KMS-11 (cell line): ENCODE data around the gene PPP1R15A.
A peak's percentile ranks its signal among the peaks of the same experiment; 100 is the strongest.

Experiments used
- H2AFZ ChIP-seq: fragments of 200-600 bp; sonication (generic); 2 replicates; pipeline ENCODE4 v1.6.1; 2016; ENCODE audit warnings: antibody characterized with exemption, mixed run types, low read depth
- H3K27ac ChIP-seq: fragments of 200-600 bp; sonication (generic); 2 replicates; pipeline ENCODE4 v1.6.1; 2016; ENCODE audit warnings: mild to moderate bottlenecking, mixed run types
- H3K27me3 ChIP-seq: fragments of 200-600 bp; sonication (generic); 2 replicates; pipeline ENCODE4 v1.6.1; 2017; ENCODE audit warnings: mild to moderate bottlenecking, low read depth, mixed run types, moderate library complexity; ENCODE audit not compliant: insufficient read depth
- H3K36me3 ChIP-seq: fragments of 200-600 bp; sonication (generic); 2 replicates; pipeline ENCODE4 v1.6.1; 2017; ENCODE audit warnings: mild to moderate bottlenecking, mixed run types; ENCODE audit not compliant: insufficient read depth
- H3K4me1 ChIP-seq: fragments of 200-600 bp; sonication (generic); 2 replicates; pipeline ENCODE4 v1.6.1; 2016; ENCODE audit warnings: mild to moderate bottlenecking, low read depth, mixed run types; ENCODE audit not compliant: poor library complexity, severe bottlenecking
- H3K4me2 ChIP-seq: fragments of 200-600 bp; sonication (generic); 2 replicates; pipeline ENCODE4 v1.7.0; 2016; ENCODE audit warnings: mild to moderate bottlenecking, mixed run types
- H3K4me3 ChIP-seq: fragments of 200-600 bp; sonication (generic); IDR thresholded peaks from 2 replicates; pipeline ENCODE4 v1.6.1; 2017; ENCODE audit warnings: low read depth, low read length, mixed read lengths; ENCODE audit not compliant: insufficient read depth
- H3K79me2 ChIP-seq: fragments of 200-600 bp; sonication (generic); 2 replicates; pipeline ENCODE4 v1.6.1; 2016; ENCODE audit warnings: low read depth, mixed run types; ENCODE audit not compliant: insufficient read depth
- H3K9ac ChIP-seq: fragments of 200-600 bp; sonication (generic); 2 replicates; pipeline ENCODE4 v1.6.1; 2016; ENCODE audit warnings: mild to moderate bottlenecking, mixed run types
- H4K20me1 ChIP-seq: fragments of 200-600 bp; sonication (generic); 2 replicates; pipeline ENCODE4 v1.6.1; 2016; ENCODE audit warnings: mild to moderate bottlenecking, mixed run types; ENCODE audit not compliant: insufficient read depth
- TF ChIP-seq, protein P1 (sequence below): fragments of 200-600 bp; sonication (generic); conservative IDR thresholded peaks from 2 replicates; pipeline ENCODE4 v1.6.1; 2017; ENCODE audit warnings: low read depth, mild to moderate bottlenecking, antibody characterized with exemption, low read length, moderate library complexity, mixed read lengths

PPP1R15A gene

DNA sequence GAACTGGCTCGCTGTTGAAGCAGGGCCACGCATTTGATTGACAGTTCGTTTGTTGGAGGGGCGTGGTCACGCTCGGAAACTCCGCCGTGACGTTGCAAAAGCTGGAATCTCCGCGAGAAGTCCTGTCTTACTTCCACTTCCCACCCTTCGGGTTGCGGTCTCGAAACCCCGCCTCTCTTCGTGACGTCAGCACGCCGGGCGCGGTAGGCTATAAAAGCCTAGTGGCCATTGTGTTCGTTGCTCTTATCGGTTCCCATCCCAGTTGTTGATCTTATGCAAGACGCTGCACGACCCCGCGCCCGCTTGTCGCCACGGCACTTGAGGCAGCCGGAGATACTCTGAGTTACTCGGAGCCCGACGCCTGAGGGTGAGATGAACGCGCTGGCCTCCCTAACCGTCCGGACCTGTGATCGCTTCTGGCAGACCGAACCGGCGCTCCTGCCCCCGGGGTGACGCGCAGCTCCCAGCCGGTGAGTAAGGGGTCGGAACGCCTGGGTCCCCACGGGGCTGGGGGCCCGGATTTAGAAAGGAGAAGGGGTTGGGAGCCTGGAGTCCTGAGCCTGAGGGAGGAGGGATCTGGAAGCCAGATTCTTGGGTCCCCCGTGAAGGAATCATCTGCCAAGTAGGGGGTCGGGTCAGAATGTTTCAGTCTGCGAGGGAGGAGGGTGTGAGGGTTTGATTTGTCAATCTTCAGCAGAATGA, at the start of gene PPP1R15A:
Gene PPP1R15A, plus strand, starts transcription at position 240 of the 702 bp plus-strand sequence. CDS start 813 bp downstream, outside the sequence.
- Histone ChIP-seq H3K4me1 (peaks cover 33% of the 10 kb centered on the region), H3K9ac (peak within 1 kb of the TSS; percentile 99), H3K4me3 (peak within 1 kb of the TSS; percentile 85), H4K20me1 (no peaks in the 10 kb centered on the region), H2AFZ (peak within 1 kb of the TSS; percentile 15; the same call in 1 of the 2 replicates), H3K36me3 (no peaks in the 10 kb centered on the region), H3K27me3 (peaks cover 15% of the 10 kb centered on the region; the same call in 1 of the 2 replicates), H3K27ac (peak within 1 kb of the TSS; percentile 98), H3K79me2 (peaks cover 26% of the 10 kb centered on the region), H3K4me2 (peak within 1 kb of the TSS; percentile 80)
- TF ChIP-seq, protein P1, sequence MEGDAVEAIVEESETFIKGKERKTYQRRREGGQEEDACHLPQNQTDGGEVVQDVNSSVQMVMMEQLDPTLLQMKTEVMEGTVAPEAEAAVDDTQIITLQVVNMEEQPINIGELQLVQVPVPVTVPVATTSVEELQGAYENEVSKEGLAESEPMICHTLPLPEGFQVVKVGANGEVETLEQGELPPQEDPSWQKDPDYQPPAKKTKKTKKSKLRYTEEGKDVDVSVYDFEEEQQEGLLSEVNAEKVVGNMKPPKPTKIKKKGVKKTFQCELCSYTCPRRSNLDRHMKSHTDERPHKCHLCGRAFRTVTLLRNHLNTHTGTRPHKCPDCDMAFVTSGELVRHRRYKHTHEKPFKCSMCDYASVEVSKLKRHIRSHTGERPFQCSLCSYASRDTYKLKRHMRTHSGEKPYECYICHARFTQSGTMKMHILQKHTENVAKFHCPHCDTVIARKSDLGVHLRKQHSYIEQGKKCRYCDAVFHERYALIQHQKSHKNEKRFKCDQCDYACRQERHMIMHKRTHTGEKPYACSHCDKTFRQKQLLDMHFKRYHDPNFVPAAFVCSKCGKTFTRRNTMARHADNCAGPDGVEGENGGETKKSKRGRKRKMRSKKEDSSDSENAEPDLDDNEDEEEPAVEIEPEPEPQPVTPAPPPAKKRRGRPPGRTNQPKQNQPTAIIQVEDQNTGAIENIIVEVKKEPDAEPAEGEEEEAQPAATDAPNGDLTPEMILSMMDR: 0 out of 2 replicates have a peak, but pooled peaks have one; percentile 11

DNA sequence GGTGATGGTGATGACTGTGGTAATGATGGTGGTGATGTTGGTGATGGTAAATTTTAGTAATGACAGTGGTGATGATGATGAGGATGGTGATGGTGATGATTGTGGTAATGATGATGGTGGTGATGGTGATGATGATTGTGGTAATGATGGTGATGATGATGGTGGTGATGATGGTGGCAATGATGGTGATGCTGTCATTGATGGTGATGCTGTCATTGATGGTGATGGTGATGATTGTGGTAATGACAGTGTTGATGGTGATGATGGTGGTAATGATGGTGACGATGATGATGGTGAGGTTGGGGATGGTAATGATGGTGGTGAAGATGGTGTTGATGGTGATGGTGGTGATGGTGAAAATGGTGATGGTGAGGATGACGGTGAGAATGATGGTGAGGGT, 49.7 kb upstream of the PPP1R15A start:
- Histone ChIP-seq H2AFZ (no peak overlapping the region), H3K4me1 (peaks cover 16% of the 10 kb centered on the region), H3K27me3 (no peaks in the 10 kb centered on the region), H3K27ac (no peak overlapping the region), H3K9ac (no peak overlapping the region), H3K36me3 (no peaks in the 10 kb centered on the region), H3K79me2 (no peaks in the 10 kb centered on the region), H3K4me2 (no peak overlapping the region), H3K4me3 (no peak overlapping the region), H4K20me1 (no peaks in the 10 kb centered on the region)
- TF ChIP-seq, protein P1: no peak

DNA sequence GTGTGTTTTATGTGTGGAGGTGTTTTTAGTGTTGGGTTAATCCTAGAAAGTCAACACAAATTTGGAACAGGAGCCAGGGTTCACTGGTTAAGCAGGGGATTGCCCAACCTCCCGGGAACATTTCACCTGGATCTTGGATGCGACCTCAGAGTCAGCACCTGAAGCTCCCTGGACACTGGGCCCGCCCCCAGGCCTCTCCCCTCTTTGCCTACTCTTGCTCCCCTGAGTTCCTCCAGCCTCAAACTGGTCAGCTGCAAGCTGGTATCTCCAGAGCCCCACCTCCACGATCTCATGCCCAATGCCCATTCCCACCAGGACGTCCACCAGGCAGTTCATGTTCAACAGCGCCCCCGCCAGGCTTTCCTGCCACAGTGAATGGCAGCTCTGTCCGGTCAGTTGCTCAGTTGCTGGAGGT, 45.6 kb upstream of the PPP1R15A start:
- no peak overlapping the region for H3K9ac ChIP-seq
- H3K27me3 ChIP-seq: no peaks in the 10 kb centered on the region
- no peak overlapping the region for H3K4me2 ChIP-seq
- H3K36me3 ChIP-seq: no peaks in the 10 kb centered on the region
- no peaks in the 10 kb centered on the region for H3K79me2 ChIP-seq
- no peak overlapping the region for H3K27ac ChIP-seq
- H2AFZ ChIP-seq: no peak overlapping the region
- TF ChIP-seq, protein P1: peak; percentile 36; the same call in 1 of the 2 replicates
- no peaks in the 10 kb centered on the region for H4K20me1 ChIP-seq
- no peaks in the 10 kb centered on the region for H3K4me1 ChIP-seq
- no peak overlapping the region for H3K4me3 ChIP-seq

DNA sequence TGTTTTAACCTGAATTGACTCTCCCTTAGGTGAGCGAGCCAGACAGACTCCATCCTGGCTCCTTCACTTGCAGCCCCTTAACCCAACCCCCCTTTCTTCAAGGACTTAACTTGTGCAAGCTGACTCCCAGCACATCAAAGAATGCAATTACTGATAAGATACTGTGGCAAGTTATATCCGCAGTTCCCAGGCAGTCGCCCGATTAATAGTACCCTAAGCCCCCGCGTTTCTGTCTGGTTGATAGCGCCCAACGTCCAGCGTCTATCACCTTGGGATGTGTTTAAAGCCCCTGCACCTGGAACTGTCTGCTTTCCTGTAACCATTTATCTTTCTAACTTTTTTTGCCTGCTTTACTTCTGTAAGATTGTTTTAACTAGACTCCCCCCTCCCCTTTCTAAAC, 42.1 kb upstream of the PPP1R15A start:
- Histone ChIP-seq H3K36me3 (no peaks in the 10 kb centered on the region), H3K27ac (no peak overlapping the region), H3K9ac (no peak overlapping the region), H3K4me1 (no peaks in the 10 kb centered on the region), H4K20me1 (no peaks in the 10 kb centered on the region), H3K79me2 (no peaks in the 10 kb centered on the region), H3K27me3 (no peaks in the 10 kb centered on the region), H2AFZ (no peak overlapping the region), H3K4me3 (no peak overlapping the region), H3K4me2 (no peak overlapping the region)
- TF ChIP-seq, protein P1: no peak
